ENCODE data around the gene MVK.

Gene MVK

DNA sequence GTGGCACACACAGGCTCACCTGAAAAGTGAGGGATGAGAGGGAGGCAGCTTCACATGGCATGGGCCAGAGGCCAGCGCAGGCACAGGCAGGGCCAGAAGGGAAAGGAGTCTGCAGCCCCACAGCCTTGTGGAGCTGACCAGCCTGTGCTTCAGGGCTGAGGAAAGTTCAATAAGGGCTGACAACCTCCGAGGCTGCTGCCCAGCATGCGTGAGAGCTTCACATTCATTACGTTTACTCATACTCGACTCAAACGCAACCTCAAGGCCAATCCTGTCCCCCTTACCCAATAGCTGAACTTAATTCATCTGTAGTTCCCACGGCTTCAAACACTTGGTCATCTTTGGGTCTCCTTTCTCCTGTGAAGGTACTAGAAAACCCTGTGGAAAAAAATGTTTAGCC lies 5.1 kb upstream of the MVK start:
- DNase-seq = no peak

DNA sequence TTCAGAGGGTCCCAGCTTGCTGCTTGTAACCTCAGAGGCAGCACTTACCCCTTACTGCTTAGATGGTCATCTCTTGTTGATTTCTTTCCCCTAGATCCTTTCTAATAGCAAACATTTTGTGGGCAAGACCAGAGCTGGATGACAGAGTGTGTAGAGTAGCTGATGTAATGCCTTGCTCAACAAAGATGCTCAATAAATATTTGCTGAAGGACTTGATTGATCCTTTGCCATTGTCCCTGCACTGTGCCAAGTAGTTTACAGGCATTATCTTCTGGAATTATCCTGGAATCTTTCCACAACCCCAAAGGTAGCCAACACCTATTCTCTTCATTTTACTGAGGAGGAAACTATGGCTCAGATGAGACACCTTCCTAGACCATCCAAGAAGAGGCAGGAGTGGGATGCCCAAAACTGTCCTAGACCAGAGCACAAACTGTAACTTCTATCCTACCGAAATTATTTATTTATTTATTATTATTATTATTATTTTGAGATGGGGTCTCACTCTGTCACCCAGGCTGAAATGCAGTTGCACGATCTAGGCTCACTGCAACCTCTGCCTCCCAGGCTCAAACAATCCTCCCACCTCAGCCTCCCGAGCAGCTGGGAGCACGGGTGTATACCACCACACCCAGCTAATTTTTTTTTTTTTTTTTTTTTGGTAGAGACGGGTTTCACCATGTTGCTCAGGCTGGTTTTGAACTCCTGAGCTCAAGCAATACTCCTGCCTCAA lies 1.7 kb upstream of the MVK start:
- no peak for DNase-seq

DNA sequence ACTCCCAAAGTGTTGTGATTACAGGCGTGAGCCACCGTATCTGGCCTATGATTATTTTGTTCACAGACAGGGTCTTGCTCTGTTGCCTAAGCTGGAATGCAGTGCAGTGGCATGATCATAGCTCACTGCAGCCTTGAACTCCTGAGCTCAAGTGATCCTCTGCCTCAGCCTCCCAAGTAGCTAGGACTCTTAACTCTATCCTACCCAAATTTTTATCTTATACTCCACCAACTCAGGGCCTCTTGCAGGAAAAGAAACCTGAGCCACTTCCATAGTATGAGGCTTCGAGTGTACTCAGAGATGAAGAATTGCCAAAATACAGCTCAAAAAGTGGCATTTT lies 1.1 kb upstream of the MVK start:
- no peak for DNase-seq

DNA sequence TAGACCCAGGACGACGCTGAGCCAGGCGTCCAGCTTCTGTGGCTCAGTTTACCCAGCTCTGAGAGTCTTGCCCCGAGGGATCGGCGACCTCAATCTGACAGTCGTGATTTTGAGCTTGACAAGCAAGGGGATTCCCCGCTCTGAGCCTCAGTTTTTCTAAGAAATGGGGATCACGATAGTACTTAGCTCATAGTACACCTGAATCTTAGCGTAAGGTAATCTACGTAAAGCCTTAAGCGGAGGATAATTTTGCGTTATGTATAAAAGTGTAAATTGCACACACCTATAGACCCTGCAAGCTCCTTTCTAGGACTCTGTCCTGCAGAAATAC lies 285 bp downstream of the MVK start:
- no peak for DNase-seq

DNA sequence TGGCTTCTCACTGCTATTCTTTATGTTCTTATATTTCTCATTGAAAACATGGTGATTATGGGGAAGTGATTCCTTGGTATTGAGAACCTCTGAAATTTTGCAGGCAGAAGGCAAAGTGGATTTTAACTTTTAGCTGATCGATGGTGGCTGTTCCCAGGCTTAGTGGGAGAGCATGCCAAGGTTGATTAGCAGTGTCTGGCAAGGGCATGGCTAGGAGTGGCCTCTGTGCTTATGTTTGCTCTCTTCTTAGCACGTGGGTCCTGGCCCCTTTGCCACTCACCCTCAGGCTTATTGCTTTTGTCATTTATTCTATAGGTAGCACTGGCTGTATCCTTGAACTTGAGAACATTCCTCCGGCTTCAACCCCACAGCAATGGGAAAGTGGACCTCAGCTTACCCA lies 2.1 kb downstream of the MVK start:
- DNase-seq = no peak

DNA sequence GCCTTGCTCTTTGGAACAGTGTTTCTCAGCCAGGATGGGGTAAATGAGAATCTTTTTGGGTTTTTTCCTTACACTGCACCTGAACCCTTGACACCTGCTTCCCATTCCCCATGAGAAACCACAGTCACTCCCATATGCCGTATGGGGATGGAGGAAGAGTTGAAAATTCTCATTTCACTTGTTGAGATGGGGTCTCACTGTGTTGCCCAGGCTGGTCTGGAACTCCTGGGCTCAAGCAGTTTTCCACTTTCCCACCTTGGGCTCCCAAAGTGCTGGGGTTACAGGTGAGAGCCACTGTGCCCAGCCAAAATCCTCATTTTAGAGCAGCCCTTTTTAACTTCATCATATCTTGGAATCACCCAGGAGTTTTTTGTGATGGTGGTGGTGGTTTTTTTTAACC lies 3.7 kb downstream of the MVK start:
- no peak for DNase-seq

DNA sequence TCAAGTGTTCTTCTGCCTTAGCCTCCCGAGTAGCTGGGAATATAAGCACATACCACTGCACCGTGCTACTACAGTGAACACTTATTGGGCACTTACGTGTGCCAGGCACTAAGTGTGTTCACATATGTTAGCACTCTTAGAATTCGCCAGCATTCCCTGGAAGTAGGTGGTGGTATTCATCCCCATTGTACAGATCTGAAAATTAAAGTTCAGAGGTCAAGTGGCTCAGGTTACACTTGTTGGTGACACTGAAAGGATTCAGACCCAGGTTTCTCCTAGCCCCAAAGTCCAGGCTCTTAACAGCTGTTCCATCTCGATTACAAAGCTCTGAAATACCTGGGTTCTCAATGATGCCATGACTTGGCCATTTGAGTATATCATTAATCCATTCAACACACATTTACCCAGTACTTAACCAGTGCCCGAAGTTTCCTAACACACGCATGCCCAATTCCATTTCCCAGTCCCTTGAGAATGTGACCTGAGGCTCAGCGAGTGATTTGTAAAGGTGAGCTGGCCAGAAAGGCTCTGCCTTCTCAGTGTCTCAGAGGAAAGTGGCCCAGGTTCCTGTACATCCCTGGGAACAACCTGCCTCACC lies 4.8 kb downstream of the MVK start:
- no peak for DNase-seq

DNA sequence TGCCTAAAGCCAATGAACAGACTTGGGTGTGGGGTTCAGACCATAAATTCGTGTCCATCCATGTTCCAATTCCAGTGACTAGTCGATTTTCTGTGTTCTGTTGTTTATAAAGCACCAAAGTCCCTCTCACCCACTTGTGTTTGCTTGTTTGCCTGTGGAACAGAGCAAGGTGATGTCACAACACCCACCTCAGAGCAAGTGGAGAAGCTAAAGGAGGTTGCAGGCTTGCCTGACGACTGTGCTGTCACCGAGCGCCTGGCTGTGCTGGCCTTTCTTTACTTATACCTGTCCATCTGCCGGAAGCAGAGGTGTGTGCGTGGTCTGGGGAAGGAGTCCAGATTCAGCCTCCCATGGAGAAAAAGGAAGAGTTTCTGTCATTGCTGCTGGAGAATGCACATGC lies 6.0 kb downstream of the MVK start:
- no peak for DNase-seq

DNA sequence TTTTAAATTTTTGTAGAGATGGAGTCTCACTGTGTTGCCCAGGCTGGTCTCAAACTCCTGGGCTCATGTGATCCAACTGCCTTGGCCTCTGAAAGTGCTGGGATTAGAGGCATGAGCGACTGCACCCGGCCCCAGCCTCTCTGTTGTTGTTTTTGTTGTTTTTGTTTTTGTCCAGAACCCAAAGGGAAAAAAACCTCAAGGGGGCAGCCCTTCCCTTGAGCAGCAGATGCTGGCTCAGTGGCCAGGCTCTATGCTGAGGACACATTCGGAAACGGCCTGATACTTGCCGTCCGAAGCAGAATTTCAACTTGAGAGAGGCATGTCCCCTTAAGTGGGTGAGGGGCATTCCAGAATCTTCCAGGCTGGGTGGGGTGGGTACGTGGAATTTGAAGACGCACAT lies 6.7 kb downstream of the MVK start:
- DNase-seq = no peak

DNA sequence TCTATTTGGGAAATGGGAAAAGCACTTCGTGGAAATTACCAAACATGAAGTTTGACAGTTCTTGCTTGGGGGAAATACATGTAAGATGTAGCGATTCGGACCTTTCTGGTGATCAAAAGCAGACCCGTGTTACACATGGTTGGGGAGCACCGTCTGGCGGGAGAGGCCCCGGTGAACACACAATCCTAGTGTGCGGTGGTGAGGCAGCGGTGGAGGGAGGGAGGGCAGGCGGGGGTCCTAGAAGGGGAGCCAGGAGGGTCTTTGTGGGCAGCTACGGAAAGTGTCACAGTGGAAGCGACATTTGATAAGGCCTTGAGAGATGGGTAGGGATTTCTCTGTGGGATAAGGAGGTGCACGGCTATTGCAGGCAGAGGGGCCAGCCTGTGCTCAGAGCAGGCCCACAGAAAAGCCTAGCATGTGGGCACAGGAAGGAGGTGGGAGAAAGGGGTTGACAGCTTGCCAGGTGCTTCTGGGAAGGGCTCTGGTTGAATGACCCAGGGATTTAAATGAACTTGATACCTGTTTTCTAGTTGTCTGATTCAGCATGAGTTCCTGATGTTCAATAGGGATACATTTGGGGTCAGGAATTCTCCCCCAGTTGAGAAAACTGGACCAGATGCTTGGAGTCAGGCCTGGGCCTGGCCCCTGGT lies 7.2 kb downstream of the MVK start:
- no peak for DNase-seq

DNA sequence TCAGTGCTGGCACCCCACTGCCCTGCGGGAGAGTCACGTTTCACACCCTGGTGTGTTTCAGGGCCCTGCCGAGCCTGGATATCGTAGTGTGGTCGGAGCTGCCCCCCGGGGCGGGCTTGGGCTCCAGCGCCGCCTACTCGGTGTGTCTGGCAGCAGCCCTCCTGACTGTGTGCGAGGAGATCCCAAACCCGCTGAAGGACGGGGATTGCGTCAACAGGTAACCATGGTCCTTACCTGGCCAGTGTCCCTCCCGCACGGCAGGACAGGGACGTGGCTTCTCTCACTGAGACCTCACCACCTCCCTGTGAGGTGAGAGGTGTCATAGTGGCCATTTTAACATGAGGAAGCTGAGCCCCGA lies 7.7 kb downstream of the MVK start:
- DNase-seq = no peak

DNA sequence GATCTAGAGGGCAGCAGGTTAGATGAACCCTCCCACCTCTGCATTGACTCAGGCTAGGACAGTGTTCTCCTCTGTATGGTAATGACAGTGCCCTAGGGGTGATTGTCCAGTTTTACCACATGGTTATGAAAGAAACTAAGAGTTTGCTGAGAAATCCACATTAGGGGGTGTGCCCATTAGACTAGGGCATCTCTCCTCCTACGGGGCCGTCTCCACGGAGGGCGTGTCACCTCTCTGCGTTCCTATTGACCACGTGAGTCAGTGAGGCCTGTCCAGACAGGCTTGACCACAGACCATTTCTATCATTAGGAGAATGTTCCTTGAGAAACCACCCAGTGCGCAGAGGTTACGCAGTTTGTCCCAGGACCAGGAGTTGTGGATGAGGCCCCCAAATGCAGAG lies 8.3 kb downstream of the MVK start:
- DNase-seq = no peak

DNA sequence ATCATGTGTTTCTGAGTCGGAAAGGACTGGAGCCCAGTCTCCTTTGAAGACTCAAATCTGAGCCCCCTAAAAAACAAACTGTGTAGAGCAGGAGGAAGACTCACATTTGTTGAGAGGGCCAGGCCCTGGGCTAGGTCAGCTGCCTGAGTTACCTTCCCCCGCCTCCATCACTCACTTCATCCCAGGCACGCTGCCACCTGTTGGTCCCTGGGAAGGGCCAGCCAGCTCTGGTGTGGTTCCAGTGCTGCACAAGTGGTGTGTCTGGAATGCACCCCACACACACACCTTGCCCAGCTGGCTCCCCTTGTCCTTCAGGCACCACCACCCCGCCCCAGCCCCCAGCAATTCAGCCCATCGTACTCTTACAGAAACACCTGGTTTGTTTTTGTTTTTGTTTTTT lies 9.0 kb downstream of the MVK start:
- no peak for DNase-seq

DNA sequence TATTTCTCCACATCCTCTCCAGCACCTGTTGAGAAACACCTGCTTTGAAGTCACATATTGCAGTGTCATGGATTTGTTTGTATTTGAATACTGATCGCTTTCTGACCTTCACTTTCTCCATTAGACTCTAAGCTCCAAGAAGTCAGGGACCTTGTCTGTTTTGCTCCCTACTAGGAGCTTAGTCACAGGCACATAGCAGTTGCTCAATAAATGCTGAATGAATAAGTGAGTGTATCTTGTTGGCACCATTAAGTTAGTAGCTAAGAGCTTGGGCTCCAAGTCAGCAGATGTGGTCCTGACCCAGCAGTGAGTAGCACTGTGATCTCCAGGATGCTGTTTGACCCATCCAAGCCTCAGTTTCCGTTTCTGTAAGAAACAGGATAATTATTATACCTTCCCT lies 10.1 kb downstream of the MVK start:
- no peak for DNase-seq

DNA sequence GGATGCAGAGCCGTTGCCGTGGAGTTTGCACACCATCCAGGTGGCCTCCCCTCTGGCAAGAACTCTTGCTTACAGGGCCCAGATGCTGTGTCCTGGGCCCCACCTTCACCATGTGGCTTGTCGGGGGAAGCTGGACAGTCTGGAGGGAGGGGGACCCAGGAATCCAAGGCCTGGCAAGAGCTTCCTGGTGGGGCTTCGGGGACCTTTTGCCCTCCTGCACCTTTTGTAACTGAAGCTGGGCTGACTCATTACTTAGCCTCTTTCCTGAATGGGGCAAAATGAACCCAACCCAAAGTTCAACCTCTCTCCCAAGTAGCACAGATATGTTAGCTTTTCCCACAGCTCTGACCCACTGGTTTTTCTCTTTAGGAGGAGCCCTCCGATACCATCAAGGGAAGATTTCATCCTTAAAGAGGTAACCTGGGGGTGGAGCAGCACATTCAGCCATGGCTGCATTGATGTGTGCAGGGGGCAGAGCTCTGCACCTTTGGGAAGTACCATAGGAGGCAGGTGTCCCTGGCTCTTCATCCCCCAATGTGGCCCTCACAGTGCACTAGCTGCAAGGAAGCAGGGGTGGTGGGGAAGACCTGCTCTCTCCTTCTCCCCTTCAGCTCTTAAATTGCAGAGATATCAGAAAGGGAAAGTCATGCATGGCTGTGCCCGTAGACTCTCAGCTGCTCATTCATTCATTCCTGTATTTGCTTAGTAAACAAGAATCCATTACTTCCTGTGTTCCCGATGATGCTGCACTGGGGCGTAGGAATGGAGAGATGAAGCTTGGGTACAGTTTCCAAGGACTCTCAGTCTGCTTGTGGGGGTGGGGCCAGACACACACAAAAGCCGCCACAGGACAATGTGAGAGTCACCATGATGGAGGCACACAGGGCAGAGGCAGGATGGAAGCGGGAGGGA lies 13.0 kb downstream of the MVK start:
- no peak for DNase-seq

DNA sequence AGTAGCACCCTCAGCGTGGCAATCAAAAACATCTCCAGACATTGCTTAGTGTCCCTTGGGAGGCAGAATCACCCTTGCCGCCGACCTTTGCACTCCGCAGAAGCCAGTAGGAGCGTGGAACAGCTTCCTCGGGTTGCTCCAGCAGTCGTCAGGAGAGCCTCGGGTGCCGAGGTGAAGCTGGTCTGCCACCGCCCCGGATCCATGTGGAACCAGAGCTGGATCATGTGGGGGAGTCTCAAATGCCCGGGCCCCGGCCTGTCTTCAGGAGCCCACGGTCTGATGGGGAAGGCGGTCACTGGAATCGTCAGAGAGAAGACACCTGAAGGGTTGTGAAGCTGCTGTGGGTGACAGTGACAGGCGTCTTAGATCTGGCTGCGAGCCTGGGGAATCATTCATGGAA lies 14.3 kb downstream of the MVK start:
- no peak for DNase-seq

DNA sequence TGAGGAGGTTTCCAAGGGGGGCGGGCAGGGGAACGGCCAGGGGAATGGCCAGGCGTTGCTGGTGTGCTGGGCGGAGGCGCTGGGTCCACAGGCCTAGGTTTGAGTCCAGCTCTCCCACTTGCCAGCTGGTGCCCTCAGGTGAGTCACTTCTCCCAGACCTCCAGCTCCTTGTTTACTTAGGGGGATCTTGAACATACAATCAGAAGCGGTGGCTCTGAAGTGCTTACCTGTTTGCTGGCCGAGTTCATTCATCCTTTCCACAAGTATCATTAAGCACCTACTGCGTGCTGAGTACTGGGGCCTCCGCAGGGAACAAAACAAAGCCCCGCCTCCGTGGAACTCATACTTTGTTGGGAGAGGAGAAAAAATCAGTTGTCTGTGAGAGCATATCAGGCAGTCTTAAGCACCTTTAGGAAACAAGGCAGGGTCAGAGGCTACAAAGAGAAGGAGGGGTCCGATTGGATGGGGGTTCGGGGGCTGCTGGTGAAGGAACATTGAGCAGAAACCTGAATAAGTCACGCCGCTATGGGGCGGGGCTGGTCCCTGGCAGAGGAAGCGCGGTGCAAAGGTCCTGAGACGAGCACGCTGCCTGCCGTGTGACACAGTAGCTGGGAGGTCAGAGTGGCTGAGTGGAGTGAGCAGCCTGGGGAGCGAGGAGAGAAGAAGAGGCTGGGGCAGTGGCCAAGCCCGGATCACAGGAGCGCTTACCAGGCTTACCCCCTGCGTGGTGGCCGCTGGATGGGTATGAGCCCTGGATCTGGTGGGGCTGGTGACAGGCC lies 15.1 kb downstream of the MVK start:
- DNase-seq = no peak

DNA sequence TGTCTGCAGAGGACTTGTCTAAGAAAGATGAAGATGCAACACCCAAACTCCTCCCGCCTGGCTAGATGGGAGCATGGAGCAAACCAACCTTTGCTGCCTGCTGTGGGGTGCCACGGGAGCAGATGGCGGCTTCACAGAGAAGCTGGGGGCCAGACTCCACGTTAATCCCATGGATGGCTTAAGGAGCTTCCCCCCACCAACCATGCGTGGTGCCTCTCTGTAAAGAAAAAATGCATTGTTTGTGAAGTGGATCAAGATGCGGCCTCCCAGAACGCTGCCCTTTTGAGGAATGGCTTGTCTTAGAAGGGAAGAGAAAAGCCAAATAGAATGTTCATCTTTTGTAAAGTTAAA lies 15.6 kb downstream of the MVK start:
- DNase-seq = peak; percentile 35

DNA sequence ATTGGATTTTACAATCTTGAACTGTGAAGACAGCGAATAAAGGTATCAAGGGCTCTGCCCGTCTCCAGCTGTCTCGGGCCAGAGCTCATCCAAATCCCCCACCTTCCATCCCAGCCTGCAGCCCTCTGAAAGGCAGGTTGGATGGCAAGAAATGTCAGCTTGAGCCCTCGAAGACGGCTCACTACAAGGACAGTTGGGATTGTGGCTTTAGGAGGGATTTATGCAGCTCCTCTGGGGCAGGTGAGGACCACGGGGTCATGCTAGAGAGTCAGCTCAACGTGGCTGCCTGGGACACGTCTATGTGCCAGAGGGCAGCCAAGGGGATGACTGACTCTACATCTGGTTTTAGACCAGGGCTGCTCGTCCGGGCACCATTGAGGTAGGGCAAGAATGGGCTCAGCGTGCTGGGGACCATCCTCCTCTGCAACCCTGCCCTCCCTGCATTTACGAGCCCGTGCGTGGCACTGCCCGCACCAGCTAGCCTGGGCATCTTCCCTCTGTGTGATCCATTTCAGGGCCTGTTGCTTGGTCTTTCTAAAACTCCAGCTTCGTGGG lies 16.2 kb downstream of the MVK start:
- peak; percentile 29 for DNase-seq

DNA sequence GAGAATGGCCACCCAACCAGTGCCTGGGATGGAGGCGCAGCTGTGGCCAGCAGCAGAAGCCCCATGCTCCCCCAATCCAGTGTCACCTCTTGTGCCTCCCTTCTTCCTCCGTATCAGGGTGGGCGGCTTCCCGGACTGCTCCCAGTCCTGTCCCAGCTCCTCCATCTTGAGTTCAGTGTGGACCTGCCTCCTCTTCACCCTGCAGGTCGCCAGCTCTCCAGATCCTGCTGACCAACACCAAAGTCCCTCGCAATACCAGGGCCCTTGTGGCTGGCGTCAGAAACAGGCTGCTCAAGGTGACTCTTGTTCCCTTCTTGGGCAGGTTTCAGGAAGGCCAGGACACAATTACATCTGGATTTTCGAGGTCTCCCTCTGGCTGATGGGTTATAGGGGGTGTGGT lies 17.0 kb downstream of the MVK start:
- no peak for DNase-seq

DNA sequence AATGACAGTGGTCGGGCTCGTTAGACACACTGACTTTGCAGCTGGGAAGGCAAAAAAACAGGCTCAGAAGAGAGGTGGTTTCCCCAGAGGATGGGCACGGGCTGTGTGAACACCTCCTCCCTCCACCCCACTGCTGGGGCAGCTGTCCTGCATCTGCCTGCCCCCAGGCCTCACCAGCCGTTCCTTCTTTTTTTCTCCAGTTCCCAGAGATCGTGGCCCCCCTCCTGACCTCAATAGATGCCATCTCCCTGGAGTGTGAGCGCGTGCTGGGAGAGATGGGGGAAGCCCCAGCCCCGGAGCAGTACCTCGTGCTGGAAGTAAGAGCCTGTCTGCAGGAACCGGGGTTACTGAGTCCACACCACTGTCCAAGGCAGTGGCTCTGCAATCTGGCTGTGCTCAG lies 17.4 kb downstream of the MVK start:
- peak; percentile 37 for DNase-seq

DNA sequence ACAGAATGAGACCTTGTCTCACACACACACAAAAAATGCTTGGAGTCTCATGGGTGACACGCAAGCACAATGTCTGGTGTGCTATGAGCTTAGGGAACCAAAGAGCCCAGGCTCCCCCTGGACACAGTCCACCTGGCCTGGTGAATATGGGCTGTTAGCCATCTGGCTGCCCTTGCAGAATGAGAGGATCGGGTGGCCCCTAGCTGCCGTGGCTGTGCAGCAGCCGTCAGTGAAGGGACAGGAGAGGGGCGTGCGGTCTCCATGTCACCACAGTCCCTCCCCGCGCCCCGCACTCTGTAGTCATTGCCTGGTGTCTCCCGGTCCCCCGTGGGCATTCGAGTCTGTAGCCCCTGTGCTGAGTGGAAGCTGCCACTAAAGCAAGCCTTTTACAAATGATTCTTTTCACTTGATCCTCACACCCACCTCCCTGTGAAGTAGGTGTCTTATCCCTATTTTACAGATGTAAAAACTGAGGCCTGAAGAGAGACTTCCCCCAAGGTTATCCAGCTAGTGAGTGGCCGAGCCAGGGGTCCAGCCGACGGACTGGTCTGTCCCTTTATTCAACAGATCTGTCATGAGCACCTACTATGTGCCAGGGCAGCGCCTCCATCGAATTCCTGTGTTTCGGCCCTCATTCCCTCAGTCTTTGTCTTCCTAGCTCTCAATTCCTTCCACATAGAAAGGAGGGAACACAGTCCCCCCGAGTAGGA lies 18.8 kb downstream of the MVK start:
- DNase-seq = no peak
